BJ (cell line): Measurements from ENCODE around the gene TAF9B. TPM values are rescaled to one million over a fixed set of nuclear protein-coding genes. Genes with fewer than 3 reads are reported as not detected.
A peak's percentile ranks its signal among the peaks of the same experiment; 100 is the strongest.
"Not testable (repeated sequence)": the region's sequence is repeated elsewhere in the genome, so short reads cannot be mapped to it uniquely, and the experiment has no call there.

Source experiments
- CTCF ChIA-PET: fragments of 350-600 bp; formaldehyde crosslinking; extraction: SDS; loops from one replicate; lab custom pipeline; 2021; ENCODE audit warnings: antibody characterized with exemption, inconsistent platforms; lab: Yijun Ruan, JAX
- POLR2A ChIA-PET: fragments of 300-600 bp; sonication (Branson Sonifier 250); formaldehyde crosslinking; extraction: SDS; loops from one replicate; lab custom pipeline; 2021; ENCODE audit warnings: antibody characterized with exemption; lab: Charles Lee
- DNase-seq: peaks from one replicate; pipeline ENCODE4 v3.0.0-alpha.2; 2011; ENCODE audit warnings: low read depth
- H3K27me3 ChIP-seq: 2 replicates; pipeline ENCODE4 v1.6.0; 2011; ENCODE audit warnings: low read length; ENCODE audit not compliant: control insufficient read depth, insufficient read depth
- H3K36me3 ChIP-seq: 2 replicates; pipeline ENCODE4 v1.5.1; 2011; ENCODE audit warnings: low read length; ENCODE audit not compliant: control insufficient read depth, insufficient read depth
- H3K4me3 ChIP-seq: 2 replicates; pipeline ENCODE4 v1.5.1; 2011; ENCODE audit warnings: low read depth, mild to moderate bottlenecking, control low read depth, low read length
- CTCF ChIP-seq: IDR thresholded peaks from 2 replicates; pipeline ENCODE4 v1.5.1; 2011; ENCODE audit warnings: low read depth, mild to moderate bottlenecking, control low read depth, inconsistent platforms, low read length, moderate library complexity; ENCODE audit not compliant: insufficient read depth
- polyA minus RNA-seq: library from RNA; depleted of rRNA, polyadenylated mRNA; stranded (reverse); fragments of >200 nt; gene quantifications from 2 replicates; pipeline ENCODE4 v1.2.3, GENCODE V29; 2011; rRNA and poly(A)+ RNA removed
- polyA plus RNA-seq: library from polyadenylated mRNA; depleted of rRNA; stranded (reverse); fragments of >200 nt; gene quantifications from 2 replicates; pipeline ENCODE4 v1.2.3, GENCODE V29; 2011; rRNA removed

The TAF9B gene
- 11.9 and 21.1 TPM in 2 replicates for polyA plus RNA-seq
- 7.9 and 10.7 TPM in 2 replicates for polyA minus RNA-seq

GRCh38 chrX:78139160-78140123, at the start of gene TAF9B:
Gene TAF9B (minus strand): TSS chrX:78139650. CDS start chrX:78139611, 39 bp downstream.
- CTCF ChIA-PET, result no interaction called here
- Histone ChIP-seq H3K36me3 (no peaks in the 10 kb centered on the region), H3K27me3 (no peaks in the 10 kb centered on the region), H3K4me3 (peak within 1 kb of the TSS; percentile 77)
- POLR2A ChIA-PET, result interaction anchor here (0.5 to 0.6 kb wide), 2 partner anchors 10 to 26 kb away, joined by 3 read pairs; no protein-coding TSS in a partner anchor
- no peak for TF ChIP-seq CTCF
- peak; percentile 31 for DNase-seq

- no peak for DNase-seq
- no peaks in the 10 kb centered on the region for H3K27me3 ChIP-seq
- H3K36me3 ChIP-seq, result no peaks in the 10 kb centered on the region
- ChIA-PET POLR2A (no interaction called here), CTCF (no interaction called here)
- no peak overlapping the region for H3K4me3 ChIP-seq
- TF ChIP-seq CTCF, result no peak
Measured at GRCh38 chrX:78182881-78183280, 43.4 kb upstream of the TAF9B start.

- H3K36me3 ChIP-seq, result no peaks in the 10 kb centered on the region
- ChIA-PET CTCF (no interaction called here), POLR2A (no interaction called here)
- no peaks in the 10 kb centered on the region for H3K27me3 ChIP-seq
- H3K4me3 ChIP-seq, result no peak overlapping the region
- no peak for TF ChIP-seq CTCF
- DNase-seq, result no peak
Measured at GRCh38 chrX:78181307-78181706, 41.9 kb upstream of the TAF9B start.

- H3K36me3 ChIP-seq, result no peaks in the 10 kb centered on the region
- TF ChIP-seq CTCF, result no peak
- ChIA-PET CTCF (no interaction called here), POLR2A (no interaction called here)
- DNase-seq, result no peak
- H3K27me3 ChIP-seq, result no peaks in the 10 kb centered on the region
- no peak overlapping the region for H3K4me3 ChIP-seq
Measured at GRCh38 chrX:78168065-78168464, 28.6 kb upstream of the TAF9B start.

- no peak for DNase-seq
- POLR2A ChIA-PET, result no interaction called here
- CTCF ChIA-PET, result no interaction called here
- no peak overlapping the region for H3K4me3 ChIP-seq
- H3K27me3 ChIP-seq, result no peaks in the 10 kb centered on the region
- H3K36me3 ChIP-seq, result no peaks in the 10 kb centered on the region
- TF ChIP-seq CTCF, result no peak
Measured at GRCh38 chrX:78165425-78165824, 26.0 kb upstream of the TAF9B start.

GRCh38 chrX:78163175-78163574, 23.7 kb upstream of the TAF9B start:
- POLR2A ChIA-PET, H3K27me3 ChIP-seq, H3K36me3 ChIP-seq, H3K4me3 ChIP-seq, DNase-seq, CTCF ChIA-PET: not testable (repeated sequence)

- DNase-seq, POLR2A ChIA-PET, H3K4me3 ChIP-seq, H3K36me3 ChIP-seq, H3K27me3 ChIP-seq, CTCF ChIA-PET: not testable (repeated sequence)
Measured at GRCh38 chrX:78160711-78161110, 21.3 kb upstream of the TAF9B start.

- DNase-seq, H3K36me3 ChIP-seq, POLR2A ChIA-PET, CTCF ChIA-PET, H3K27me3 ChIP-seq, H3K4me3 ChIP-seq: not testable (repeated sequence)
Measured at GRCh38 chrX:78157846-78158245, 18.4 kb upstream of the TAF9B start.
